Measurements from ENCODE around the gene CRYAB.

GRCh38 chr11:111939836-111940604, 28.4 kb upstream of the CRYAB start:
- TF ChIP-seq ZNF274 (IDR thresholded peaks at IDR 0.05; ENCODE audit: low read depth, low read length) (no peak), YY1 (IDR thresholded peaks at IDR 0.05; ENCODE audit: insufficient read depth, insufficient read length) (no peak), SUZ12 (IDR thresholded peaks at IDR 0.05; ENCODE audit: extremely low read depth, insufficient read depth, insufficient read length) (no peak)
